ENCODE results near the gene GGTA1. TPM values are rescaled to one million over a fixed set of nuclear protein-coding genes. Genes with fewer than 3 reads are reported as not detected.

The GGTA1 gene
- total and polyA plus RNA-seq, 2 of the 8 experiments (the other 6 are each of a cell fraction or from before 2014, with no cell fraction given): not detected

GRCh38 chr9:121452085-121452484 lies 47.6 kb downstream of the GGTA1 start:
- no peaks in the 10 kb centered on the region for H3K27me3 ChIP-seq (replicated peaks in 1 of 4; ENCODE audit: control insufficient read depth in 3 of 4, extremely low read depth in 1 of 4, insufficient read depth in 3 of 4, low read length in 3 of 4)
- CTCF ChIA-PET (ENCODE audit: partially characterized antibody): interaction anchor here (1.2 to 1.5 kb wide), 3 partner anchors 11 to 45 kb away, joined by 3 to 7 read pairs (median 5); no protein-coding TSS in a partner anchor
- peaks cover 0 to 6% (median 2%) of the 10 kb centered on the region in 4 experiments; a peak in 4 of 7 replicates for H3K4me1 ChIP-seq (replicated peaks in 1 of 4; ENCODE audit: control insufficient read depth in 3 of 4, insufficient read depth in 4 of 4, low read length in 3 of 4)
- no peak for FAIRE-seq
- no peak overlapping the region for H2AFZ ChIP-seq (ENCODE audit: low read length)
- no peak overlapping the region for H2BK20ac ChIP-seq (ENCODE audit: low read length)
- no peak overlapping the region for H3K27ac ChIP-seq (ENCODE audit: low read depth, low read length)
- H3K9ac ChIP-seq (replicated peaks in 1 of 4; ENCODE audit: extremely low read depth in 1 of 4, low read depth in 3 of 4, low read length in 3 of 4): no peak overlapping the region
- H3K4me3 ChIP-seq (ENCODE audit: extremely low read depth in 1 of 4, insufficient read depth in 2 of 4, low read depth in 3 of 4, low read length in 4 of 4): no peak overlapping the region
- H4K5ac ChIP-seq (ENCODE audit: insufficient read length, low read depth, low read length): no peak overlapping the region
- no peak overlapping the region for H4K91ac ChIP-seq (replicated peaks; ENCODE audit: insufficient read length, low read length)
- H3K18ac ChIP-seq (ENCODE audit: extremely low read depth, low read length): no peak overlapping the region
- no peak overlapping the region for H3K14ac ChIP-seq (ENCODE audit: insufficient read length)
- H2BK15ac ChIP-seq (ENCODE audit: low read length): no peak overlapping the region
- no peaks in the 10 kb centered on the region for H3K23me2 ChIP-seq (ENCODE audit: low read depth, low read length)
- no peak overlapping the region for H4K8ac ChIP-seq (ENCODE audit: extremely low read depth, insufficient read depth, low read length)
- H2BK5ac ChIP-seq (ENCODE audit: low read depth, low read length): no peak overlapping the region
- no peaks in the 10 kb centered on the region for H3K36me3 ChIP-seq (ENCODE audit: control insufficient read depth in 2 of 4, insufficient read depth in 4 of 4, low read length in 3 of 4)
- no peaks in the 10 kb centered on the region for H4K20me1 ChIP-seq (replicated peaks in 1 of 2; ENCODE audit: control insufficient read depth in 1 of 2, insufficient read depth in 2 of 2, low read length in 2 of 2)
- no peak overlapping the region for H3K56ac ChIP-seq (replicated peaks; ENCODE audit: insufficient read length, low read depth, low read length)
- TF ChIP-seq CBX8 (IDR thresholded peaks at IDR 0.05; ENCODE audit: borderline replicate concordance, low read depth, low read length) (no peak), SIRT6 (IDR thresholded peaks at IDR 0.05; ENCODE audit: low read length) (no peak), CTCF (IDR thresholded peaks at IDR 0.05; ENCODE audit: control extremely low read depth in 1 of 3, insufficient read depth in 1 of 3, low read depth in 1 of 3, low read length in 3 of 3) (no peak), SP4 (IDR thresholded peaks at IDR 0.05; ENCODE audit: low read length) (no peak), SAP30 (IDR thresholded peaks at IDR 0.05; ENCODE audit: insufficient read depth, insufficient replicate concordance, low read length) (no peak), FOSL1 (IDR thresholded peaks at IDR 0.05; ENCODE audit: insufficient read depth, low read depth, low read length) (no peak), GABPA (IDR thresholded peaks at IDR 0.05; ENCODE audit: borderline replicate concordance, insufficient read depth, low read length) (no peak)
- no peak overlapping the region for H2BK120ac ChIP-seq (replicated peaks; ENCODE audit: low read depth, low read length)
- 86% methylated on average over 6 of the region's 6 CpGs; no CpG with 5 or more reads in 1 of the 2 experiments for WGBS, 2 experiments (ENCODE audit: extremely low coverage in 1 of 2, insufficient coverage in 1 of 2, insufficient read length in 1 of 2, insufficient replicate concordance in 2 of 2, low coverage in 1 of 2, low lambda C conversion rate in 2 of 2, missing lambda C conversion rate in 1 of 2)
- H2AK5ac ChIP-seq (ENCODE audit: low read depth, low read length): no peak overlapping the region
- H3K9me3 ChIP-seq (ENCODE audit: insufficient read depth in 2 of 2, low read depth in 1 of 2, low read length in 1 of 2): no peaks in the 10 kb centered on the region
- no peak overlapping the region for H2BK12ac ChIP-seq (ENCODE audit: low read depth, low read length)
- POLR2A ChIA-PET (ENCODE audit: partially characterized antibody): no interaction called here
- no peak overlapping the region for H3K4ac ChIP-seq (replicated peaks; ENCODE audit: insufficient read length, low read depth, low read length)
- H3K23ac ChIP-seq (ENCODE audit: insufficient read length): no peak overlapping the region
- DNase-seq (ENCODE audit: low read depth in 1 of 2, low spot score in 2 of 2): peak in 1 of 2 experiments; percentile 16
- no peaks in the 10 kb centered on the region; the same call in 1 of the 2 replicates for H3K79me1 ChIP-seq (ENCODE audit: low read depth, low read length)
- H3K4me2 ChIP-seq (ENCODE audit: insufficient read depth in 1 of 2, low read depth in 2 of 2, low read length in 2 of 2): no peak overlapping the region
- no peaks in the 10 kb centered on the region for H3K79me2 ChIP-seq (ENCODE audit: control insufficient read depth in 1 of 2, insufficient read depth in 2 of 2, low read length in 2 of 2)

All from H1 (cell line).